HepG2 (cell line): ENCODE data around the gene ST6GALNAC6. TPM values are rescaled to one million over a fixed set of nuclear protein-coding genes. Genes with fewer than 3 reads are reported as not detected.

Source experiments
- CENPX ChIP-seq: sonication (generic); formaldehyde crosslinking; IDR thresholded peaks from 2 replicates; pipeline ENCODE4 v1.9.0; 2021; ENCODE audit warnings: mild to moderate bottlenecking, missing genetic modification reagents, moderate library complexity
- FOXA1 ChIP-seq, 2 experiments: fragments of 450-650 bp in 1 of 2; sonication (generic) in 1 of 2; formaldehyde crosslinking in 1 of 2; IDR thresholded peaks; 2 replicates each; pipeline versions ENCODE4 v1.4.0 to v1.6.1; 2016 to 2020; ENCODE audit warnings: missing genetic modification reagents in 1 of 2
- ZFP41 ChIP-seq: sonication (generic); formaldehyde crosslinking; IDR thresholded peaks from 2 replicates; pipeline ENCODE4 v1.4.0; 2020; ENCODE audit warnings: mild to moderate bottlenecking, missing genetic modification reagents, borderline replicate concordance
- ZNF24 ChIP-seq: fragments of 450-650 bp; IDR thresholded peaks from 2 replicates; pipeline ENCODE4 v1.6.1; 2017; ENCODE audit warnings: antibody characterized with exemption, mild to moderate bottlenecking
- ZNF296 ChIP-seq: sonication (generic); formaldehyde crosslinking; conservative IDR thresholded peaks from 2 replicates; pipeline ENCODE4 v1.5.0; 2020; ENCODE audit warnings: mild to moderate bottlenecking, missing genetic modification reagents
- ZNF616 ChIP-seq: sonication (generic); formaldehyde crosslinking; IDR thresholded peaks from 2 replicates; pipeline ENCODE4 v1.5.0; 2020; ENCODE audit warnings: low read depth, mild to moderate bottlenecking, missing genetic modification reagents
- polyA plus RNA-seq, 8 experiments: library from polyadenylated mRNA; depleted of rRNA in 3 of 8; stranded (reverse) in 7 of 8; unstranded in 1 of 8; fragments of >200 nt; fragmentation: Illumina TruSeq in 4 of 8; extraction: Trizol in 4 of 8; gene quantifications; 2 replicates each; pipeline versions ENCODE4 v1.2.1 to v1.2.3, GENCODE V29; 2011 to 2016; ENCODE audit warnings: low read depth in 4 of 8, missing spikeins in 1 of 8, mixed read lengths in 1 of 8; ENCODE audit not compliant: insufficient read depth in 1 of 8
- total RNA-seq, 5 experiments: library from RNA; depleted of rRNA; stranded (reverse); fragments of >200 nt; fragmentation: Illumina TruSeq; extraction: Trizol; gene quantifications; 2 replicates each; pipeline ENCODE4 v1.2.3, GENCODE V29; 2016; ENCODE audit warnings: low read depth in 1 of 5
- TF ChIP-seq, protein P1 (sequence below): sonication (generic); formaldehyde crosslinking; IDR thresholded peaks from 2 replicates; pipeline ENCODE4 v1.4.0; 2020; ENCODE audit warnings: mild to moderate bottlenecking, missing genetic modification reagents
- TF ChIP-seq, protein P2 (sequence below): sonication (generic); formaldehyde crosslinking; IDR thresholded peaks from 2 replicates; pipeline ENCODE4 v1.4.0; 2020; ENCODE audit warnings: low read depth, missing genetic modification reagents
- TF ChIP-seq, protein P3 (sequence below): sonication (generic); formaldehyde crosslinking; IDR thresholded peaks from 2 replicates; pipeline ENCODE4 v1.5.1; 2020; ENCODE audit warnings: mild to moderate bottlenecking, missing genetic modification reagents, borderline replicate concordance
- TF ChIP-seq, protein P4 (sequence below): sonication (generic); formaldehyde crosslinking; IDR thresholded peaks from 2 replicates; pipeline ENCODE4 v1.4.0; 2020; ENCODE audit warnings: missing genetic modification reagents, borderline replicate concordance

Gene ST6GALNAC6
- total and polyA plus RNA-seq, 2 of the 13 experiments (the other 11 are each of a cell fraction or from before 2014, with no cell fraction given): 18.5 to 65.4 TPM

DNA sequence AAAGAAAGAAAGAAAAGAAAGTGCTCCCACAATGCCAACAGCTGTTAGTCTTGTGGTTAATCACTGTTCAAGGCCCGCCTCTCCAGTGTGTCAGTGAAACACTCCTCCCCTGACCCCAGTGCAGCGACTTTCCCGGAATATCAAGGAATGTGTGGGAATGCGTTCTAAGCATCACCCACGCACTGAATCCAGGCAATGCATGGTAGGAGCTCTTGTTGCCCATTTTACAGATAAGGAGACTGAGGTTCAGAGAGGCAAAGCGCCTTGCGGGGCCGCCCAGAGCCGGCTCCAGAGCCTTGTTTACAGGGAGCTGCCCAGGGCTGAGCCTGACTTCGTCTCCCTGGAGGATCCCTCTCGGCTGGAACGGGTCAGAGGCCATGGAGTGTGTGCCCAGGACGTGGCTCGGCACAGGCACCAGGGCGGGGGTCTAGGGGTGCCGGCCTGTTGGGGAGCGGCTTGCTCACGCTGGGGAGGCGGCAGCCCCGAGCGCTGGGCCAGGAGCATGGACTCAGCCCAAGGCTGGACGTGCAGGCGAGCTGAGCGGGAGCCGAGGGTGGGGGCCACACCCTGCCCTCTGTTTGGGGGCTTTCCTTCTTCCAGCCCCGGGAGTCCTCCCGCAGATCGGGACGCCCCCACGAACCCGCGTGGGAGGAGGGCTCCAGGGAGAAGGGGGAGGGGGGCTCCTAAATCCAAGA lies 823 bp downstream of the ST6GALNAC6 start (continued):
- TF ChIP-seq, protein P1, sequence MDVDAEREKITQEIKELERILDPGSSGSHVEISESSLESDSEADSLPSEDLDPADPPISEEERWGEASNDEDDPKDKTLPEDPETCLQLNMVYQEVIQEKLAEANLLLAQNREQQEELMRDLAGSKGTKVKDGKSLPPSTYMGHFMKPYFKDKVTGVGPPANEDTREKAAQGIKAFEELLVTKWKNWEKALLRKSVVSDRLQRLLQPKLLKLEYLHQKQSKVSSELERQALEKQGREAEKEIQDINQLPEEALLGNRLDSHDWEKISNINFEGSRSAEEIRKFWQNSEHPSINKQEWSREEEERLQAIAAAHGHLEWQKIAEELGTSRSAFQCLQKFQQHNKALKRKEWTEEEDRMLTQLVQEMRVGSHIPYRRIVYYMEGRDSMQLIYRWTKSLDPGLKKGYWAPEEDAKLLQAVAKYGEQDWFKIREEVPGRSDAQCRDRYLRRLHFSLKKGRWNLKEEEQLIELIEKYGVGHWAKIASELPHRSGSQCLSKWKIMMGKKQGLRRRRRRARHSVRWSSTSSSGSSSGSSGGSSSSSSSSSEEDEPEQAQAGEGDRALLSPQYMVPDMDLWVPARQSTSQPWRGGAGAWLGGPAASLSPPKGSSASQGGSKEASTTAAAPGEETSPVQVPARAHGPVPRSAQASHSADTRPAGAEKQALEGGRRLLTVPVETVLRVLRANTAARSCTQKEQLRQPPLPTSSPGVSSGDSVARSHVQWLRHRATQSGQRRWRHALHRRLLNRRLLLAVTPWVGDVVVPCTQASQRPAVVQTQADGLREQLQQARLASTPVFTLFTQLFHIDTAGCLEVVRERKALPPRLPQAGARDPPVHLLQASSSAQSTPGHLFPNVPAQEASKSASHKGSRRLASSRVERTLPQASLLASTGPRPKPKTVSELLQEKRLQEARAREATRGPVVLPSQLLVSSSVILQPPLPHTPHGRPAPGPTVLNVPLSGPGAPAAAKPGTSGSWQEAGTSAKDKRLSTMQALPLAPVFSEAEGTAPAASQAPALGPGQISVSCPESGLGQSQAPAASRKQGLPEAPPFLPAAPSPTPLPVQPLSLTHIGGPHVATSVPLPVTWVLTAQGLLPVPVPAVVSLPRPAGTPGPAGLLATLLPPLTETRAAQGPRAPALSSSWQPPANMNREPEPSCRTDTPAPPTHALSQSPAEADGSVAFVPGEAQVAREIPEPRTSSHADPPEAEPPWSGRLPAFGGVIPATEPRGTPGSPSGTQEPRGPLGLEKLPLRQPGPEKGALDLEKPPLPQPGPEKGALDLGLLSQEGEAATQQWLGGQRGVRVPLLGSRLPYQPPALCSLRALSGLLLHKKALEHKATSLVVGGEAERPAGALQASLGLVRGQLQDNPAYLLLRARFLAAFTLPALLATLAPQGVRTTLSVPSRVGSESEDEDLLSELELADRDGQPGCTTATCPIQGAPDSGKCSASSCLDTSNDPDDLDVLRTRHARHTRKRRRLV (CRISPR knock-in tag): no peak
- TF ChIP-seq, protein P2, sequence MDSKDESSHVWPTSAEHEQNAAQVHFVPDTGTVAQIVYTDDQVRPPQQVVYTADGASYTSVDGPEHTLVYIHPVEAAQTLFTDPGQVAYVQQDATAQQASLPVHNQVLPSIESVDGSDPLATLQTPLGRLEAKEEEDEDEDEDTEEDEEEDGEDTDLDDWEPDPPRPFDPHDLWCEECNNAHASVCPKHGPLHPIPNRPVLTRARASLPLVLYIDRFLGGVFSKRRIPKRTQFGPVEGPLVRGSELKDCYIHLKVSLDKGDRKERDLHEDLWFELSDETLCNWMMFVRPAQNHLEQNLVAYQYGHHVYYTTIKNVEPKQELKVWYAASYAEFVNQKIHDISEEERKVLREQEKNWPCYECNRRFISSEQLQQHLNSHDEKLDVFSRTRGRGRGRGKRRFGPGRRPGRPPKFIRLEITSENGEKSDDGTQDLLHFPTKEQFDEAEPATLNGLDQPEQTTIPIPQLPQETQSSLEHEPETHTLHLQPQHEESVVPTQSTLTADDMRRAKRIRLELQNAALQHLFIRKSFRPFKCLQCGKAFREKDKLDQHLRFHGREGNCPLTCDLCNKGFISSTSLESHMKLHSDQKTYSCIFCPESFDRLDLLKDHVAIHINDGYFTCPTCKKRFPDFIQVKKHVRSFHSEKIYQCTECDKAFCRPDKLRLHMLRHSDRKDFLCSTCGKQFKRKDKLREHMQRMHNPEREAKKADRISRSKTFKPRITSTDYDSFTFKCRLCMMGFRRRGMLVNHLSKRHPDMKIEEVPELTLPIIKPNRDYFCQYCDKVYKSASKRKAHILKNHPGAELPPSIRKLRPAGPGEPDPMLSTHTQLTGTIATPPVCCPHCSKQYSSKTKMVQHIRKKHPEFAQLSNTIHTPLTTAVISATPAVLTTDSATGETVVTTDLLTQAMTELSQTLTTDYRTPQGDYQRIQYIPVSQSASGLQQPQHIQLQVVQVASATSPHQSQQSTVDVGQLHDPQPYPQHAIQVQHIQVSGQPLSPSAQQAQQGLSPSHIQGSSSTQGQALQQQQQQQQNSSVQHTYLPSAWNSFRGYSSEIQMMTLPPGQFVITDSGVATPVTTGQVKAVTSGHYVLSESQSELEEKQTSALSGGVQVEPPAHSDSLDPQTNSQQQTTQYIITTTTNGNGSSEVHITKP (CRISPR knock-in tag): no peak
- no peak for TF ChIP-seq ZNF24
- TF ChIP-seq ZNF616 (CRISPR knock-in tag): no peak
- no peak for TF ChIP-seq CENPX (CRISPR knock-in tag)
- TF ChIP-seq FOXA1 (IDR thresholded peaks at IDR 0.05): no peak
- peak; percentile 50; the same call in 1 of the 2 replicates for TF ChIP-seq FOXA1 (CRISPR knock-in tag; IDR thresholded peaks at IDR 0.05)
- TF ChIP-seq ZFP41 (CRISPR knock-in tag): 0 out of 2 replicates have a peak, but pooled peaks have one; percentile 34
- TF ChIP-seq, protein P3, sequence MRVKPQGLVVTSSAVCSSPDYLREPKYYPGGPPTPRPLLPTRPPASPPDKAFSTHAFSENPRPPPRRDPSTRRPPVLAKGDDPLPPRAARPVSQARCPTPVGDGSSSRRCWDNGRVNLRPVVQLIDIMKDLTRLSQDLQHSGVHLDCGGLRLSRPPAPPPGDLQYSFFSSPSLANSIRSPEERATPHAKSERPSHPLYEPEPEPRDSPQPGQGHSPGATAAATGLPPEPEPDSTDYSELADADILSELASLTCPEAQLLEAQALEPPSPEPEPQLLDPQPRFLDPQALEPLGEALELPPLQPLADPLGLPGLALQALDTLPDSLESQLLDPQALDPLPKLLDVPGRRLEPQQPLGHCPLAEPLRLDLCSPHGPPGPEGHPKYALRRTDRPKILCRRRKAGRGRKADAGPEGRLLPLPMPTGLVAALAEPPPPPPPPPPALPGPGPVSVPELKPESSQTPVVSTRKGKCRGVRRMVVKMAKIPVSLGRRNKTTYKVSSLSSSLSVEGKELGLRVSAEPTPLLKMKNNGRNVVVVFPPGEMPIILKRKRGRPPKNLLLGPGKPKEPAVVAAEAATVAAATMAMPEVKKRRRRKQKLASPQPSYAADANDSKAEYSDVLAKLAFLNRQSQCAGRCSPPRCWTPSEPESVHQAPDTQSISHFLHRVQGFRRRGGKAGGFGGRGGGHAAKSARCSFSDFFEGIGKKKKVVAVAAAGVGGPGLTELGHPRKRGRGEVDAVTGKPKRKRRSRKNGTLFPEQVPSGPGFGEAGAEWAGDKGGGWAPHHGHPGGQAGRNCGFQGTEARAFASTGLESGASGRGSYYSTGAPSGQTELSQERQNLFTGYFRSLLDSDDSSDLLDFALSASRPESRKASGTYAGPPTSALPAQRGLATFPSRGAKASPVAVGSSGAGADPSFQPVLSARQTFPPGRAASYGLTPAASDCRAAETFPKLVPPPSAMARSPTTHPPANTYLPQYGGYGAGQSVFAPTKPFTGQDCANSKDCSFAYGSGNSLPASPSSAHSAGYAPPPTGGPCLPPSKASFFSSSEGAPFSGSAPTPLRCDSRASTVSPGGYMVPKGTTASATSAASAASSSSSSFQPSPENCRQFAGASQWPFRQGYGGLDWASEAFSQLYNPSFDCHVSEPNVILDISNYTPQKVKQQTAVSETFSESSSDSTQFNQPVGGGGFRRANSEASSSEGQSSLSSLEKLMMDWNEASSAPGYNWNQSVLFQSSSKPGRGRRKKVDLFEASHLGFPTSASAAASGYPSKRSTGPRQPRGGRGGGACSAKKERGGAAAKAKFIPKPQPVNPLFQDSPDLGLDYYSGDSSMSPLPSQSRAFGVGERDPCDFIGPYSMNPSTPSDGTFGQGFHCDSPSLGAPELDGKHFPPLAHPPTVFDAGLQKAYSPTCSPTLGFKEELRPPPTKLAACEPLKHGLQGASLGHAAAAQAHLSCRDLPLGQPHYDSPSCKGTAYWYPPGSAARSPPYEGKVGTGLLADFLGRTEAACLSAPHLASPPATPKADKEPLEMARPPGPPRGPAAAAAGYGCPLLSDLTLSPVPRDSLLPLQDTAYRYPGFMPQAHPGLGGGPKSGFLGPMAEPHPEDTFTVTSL (CRISPR knock-in tag): no peak
- TF ChIP-seq ZNF296 (CRISPR knock-in tag): no peak
- TF ChIP-seq, protein P4, sequence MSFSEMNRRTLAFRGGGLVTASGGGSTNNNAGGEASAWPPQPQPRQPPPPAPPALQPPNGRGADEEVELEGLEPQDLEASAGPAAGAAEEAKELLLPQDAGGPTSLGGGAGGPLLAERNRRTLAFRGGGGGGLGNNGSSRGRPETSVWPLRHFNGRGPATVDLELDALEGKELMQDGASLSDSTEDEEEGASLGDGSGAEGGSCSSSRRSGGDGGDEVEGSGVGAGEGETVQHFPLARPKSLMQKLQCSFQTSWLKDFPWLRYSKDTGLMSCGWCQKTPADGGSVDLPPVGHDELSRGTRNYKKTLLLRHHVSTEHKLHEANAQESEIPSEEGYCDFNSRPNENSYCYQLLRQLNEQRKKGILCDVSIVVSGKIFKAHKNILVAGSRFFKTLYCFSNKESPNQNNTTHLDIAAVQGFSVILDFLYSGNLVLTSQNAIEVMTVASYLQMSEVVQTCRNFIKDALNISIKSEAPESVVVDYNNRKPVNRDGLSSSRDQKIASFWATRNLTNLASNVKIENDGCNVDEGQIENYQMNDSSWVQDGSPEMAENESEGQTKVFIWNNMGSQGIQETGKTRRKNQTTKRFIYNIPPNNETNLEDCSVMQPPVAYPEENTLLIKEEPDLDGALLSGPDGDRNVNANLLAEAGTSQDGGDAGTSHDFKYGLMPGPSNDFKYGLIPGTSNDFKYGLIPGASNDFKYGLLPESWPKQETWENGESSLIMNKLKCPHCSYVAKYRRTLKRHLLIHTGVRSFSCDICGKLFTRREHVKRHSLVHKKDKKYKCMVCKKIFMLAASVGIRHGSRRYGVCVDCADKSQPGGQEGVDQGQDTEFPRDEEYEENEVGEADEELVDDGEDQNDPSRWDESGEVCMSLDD (CRISPR knock-in tag): peak; percentile 57; the same call in 1 of the 2 replicates
